Measurements from ENCODE around the gene ATP6V0B. TPM values are rescaled to one million over a fixed set of nuclear protein-coding genes. Genes with fewer than 3 reads are reported as not detected.

ATP6V0B gene
- total and polyA plus RNA-seq, 10 of the 15 experiments (the other 5 are each of a cell fraction or from before 2014, with no cell fraction given), result 65.3 to 250 (median 144) TPM

GRCh38 chr1:43930168-43930948 lies 44.4 kb upstream of the ATP6V0B start:
- Histone ChIP-seq H3K4me3 (no peak overlapping the region), H2AFZ (ENCODE audit: control insufficient read depth, low read depth, low read length) (no peak overlapping the region), H3K27ac (ENCODE audit: control insufficient read depth, insufficient read depth) (no peak overlapping the region), H3K4me2 (ENCODE audit: control insufficient read depth, insufficient read depth) (no peak overlapping the region), H3K27me3 (replicated peaks in 1 of 2; ENCODE audit: control insufficient read depth in 2 of 2, insufficient read depth in 2 of 2, low read length in 1 of 2) (no peaks in the 10 kb centered on the region), H3K79me2 (ENCODE audit: control insufficient read depth, insufficient read depth, low read length) (no peaks in the 10 kb centered on the region), H3K9ac (ENCODE audit: control insufficient read depth, insufficient read depth, low read length) (no peak overlapping the region), H4K20me1 (ENCODE audit: control insufficient read depth, insufficient read depth) (no peaks in the 10 kb centered on the region), H3K9me3 (replicated peaks; ENCODE audit: control insufficient read depth, insufficient read depth, low read length) (no peaks in the 10 kb centered on the region), H3K4me1 (ENCODE audit: control insufficient read depth, insufficient read depth, low read length) (peaks cover 11% of the 10 kb centered on the region), H3K36me3 (ENCODE audit: control insufficient read depth in 2 of 2, insufficient read depth in 2 of 2, low read length in 1 of 2) (no peaks in the 10 kb centered on the region)
- CTCF ChIA-PET, result interaction anchor here (0.6 to 19.3 kb wide), 11 partner anchors 10 to 703 kb away, joined by 3 to 1117 read pairs (median 3); no protein-coding TSS in a partner anchor
- TF ChIP-seq HDAC2 (IDR thresholded peaks at IDR 0.05) (no peak), SMC3 (IDR thresholded peaks at IDR 0.05; ENCODE audit: borderline replicate concordance, low read length) (peak; percentile 47; the same call in 1 of the 2 replicates), CTCF (IDR thresholded peaks at IDR 0.05 in 2 of 3, conservative IDR thresholded peaks at IDR 0.05 in 1 of 3; ENCODE audit: control insufficient read depth in 2 of 3, extremely low read depth in 1 of 3, insufficient read depth in 1 of 3, low read depth in 3 of 3, low read length in 3 of 3) (peak; percentile 42 to 65 (median 63))
- in situ Hi-C loops (cut with MboI), result loop anchor here (5.0 kb wide), 1 partner anchor 168 kb away; no protein-coding TSS in a partner anchor
- SMC1A ChIA-PET (ENCODE audit: uncharacterized antibody, unreplicated experiment), result interaction anchor here (1.0 to 6.1 kb wide), 3 partner anchors 15 to 166 kb away, joined by 3 to 65 read pairs (median 8); no protein-coding TSS in a partner anchor
- no peak for FAIRE-seq
- ATAC-seq, result peak; percentile 39
- RAD21 ChIA-PET (ENCODE audit: unreplicated experiment), result interaction anchor here (0.9 to 13.3 kb wide), 4 partner anchors 15 to 164 kb away, joined by 3 to 587 read pairs (median 4); no protein-coding TSS in a partner anchor
- POLR2A ChIA-PET, result interaction anchor here (0.5 to 1.1 kb wide), 2 partner anchors 167 to 170 kb away, joined by 3 read pairs; no protein-coding TSS in a partner anchor
- BruUV-seq (replicated peaks), result no TSS peak
- no peak for DNase-seq (ENCODE audit: low read depth, low spot score)
- WGBS (ENCODE audit: insufficient coverage, insufficient replicate concordance, low lambda C conversion rate, missing lambda C conversion rate), result 91% methylated on average over 10 of the region's 10 CpGs
- intact Hi-C loops (cut with micrococcal nuclease; ENCODE audit: unreplicated experiment), result loop anchor here (5.0 kb wide), 1 partner anchor 93 kb away; no protein-coding TSS in a partner anchor

Measured in GM12878 (cell line).